Eye (tissue), 1 donor: ENCODE data around the gene C1orf87.

Experiments used
- DNase-seq: peaks from one replicate; pipeline ENCODE4 v3.0.0-alpha.2; 2015

Gene C1orf87

DNA sequence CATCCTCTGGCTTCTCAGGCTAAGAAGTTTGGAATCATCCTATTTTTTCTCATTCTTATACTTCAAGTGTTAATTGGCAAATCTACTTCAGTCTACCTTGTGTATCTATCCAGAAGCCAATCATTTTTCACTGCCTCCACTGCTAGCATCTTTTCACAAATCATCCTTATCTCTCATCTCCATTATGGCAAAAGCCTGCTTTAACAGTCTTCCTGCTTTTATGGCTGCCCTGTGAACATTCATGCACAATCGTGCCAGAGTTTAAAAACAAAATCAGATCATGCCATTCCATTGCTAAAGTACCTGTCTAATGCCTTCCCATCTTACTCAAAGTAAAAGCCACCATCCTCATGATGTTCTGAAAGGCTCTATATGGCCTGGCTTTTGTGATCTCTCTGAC, 127.8 kb downstream of the C1orf87 start:
- no peak for DNase-seq
